IMR-90 (cell line): ENCODE data around the gene HLA-A. TPM values are rescaled to one million over a fixed set of nuclear protein-coding genes. Genes with fewer than 3 reads are reported as not detected.

Experiments used
- ATAC-seq: fragments of 200-7000 bp; cut with Tn5 transposase; 2 replicates; pipeline ENCODE4 v1.9.1; 2020; ENCODE audit warnings: low read depth, mild to moderate bottlenecking, moderate library complexity
- BruUV-seq: library from RNA; stranded (reverse); fragments of 400-500 nt; replicated peaks from 2 replicates; lab custom pipeline; 2021; lab: Mats Ljungman, UMichigan
- CTCF ChIA-PET: fragments of 300-600 bp; formaldehyde crosslinking; extraction: SDS; loops from one replicate; lab custom pipeline; 2021; ENCODE audit warnings: antibody characterized with exemption; lab: Yijun Ruan, JAX
- POLR2A ChIA-PET: fragments of 300-600 bp; sonication (Branson Sonifier 250); formaldehyde crosslinking; loops from one replicate; lab custom pipeline; 2022; ENCODE audit warnings: antibody characterized with exemption; ENCODE audit not compliant: unreplicated experiment; lab: Charles Lee
- DNase-seq: peaks from one replicate; pipeline ENCODE4 v3.0.0; 2013
- H2AFZ ChIP-seq: replicated peaks from 2 replicates; pipeline ENCODE3; 2013; ENCODE audit warnings: low read length, mild to moderate bottlenecking; ENCODE audit not compliant: poor library complexity
- H2AK5ac ChIP-seq: 2 replicates; pipeline ENCODE4 v1.6.1; 2013; ENCODE audit warnings: low read depth, low read length, inconsistent platforms
- H2AK9ac ChIP-seq: replicated peaks from 2 replicates; pipeline ENCODE3; 2013; ENCODE audit warnings: mild to moderate bottlenecking, low read depth, low read length, moderate library complexity; ENCODE audit not compliant: poor library complexity
- H2BK120ac ChIP-seq: 2 replicates; pipeline ENCODE4 v1.6.1; 2013; ENCODE audit warnings: low read depth, low read length, inconsistent platforms
- H2BK15ac ChIP-seq: 3 replicates; pipeline ENCODE4 v1.6.1; 2013; ENCODE audit warnings: low read depth, low read length, inconsistent platforms
- H2BK20ac ChIP-seq: 2 replicates; pipeline ENCODE4 v1.6.1; 2013; ENCODE audit warnings: low read depth, mild to moderate bottlenecking, inconsistent platforms, low read length, moderate library complexity
- H2BK5ac ChIP-seq: 2 replicates; pipeline ENCODE4 v1.6.1; 2013; ENCODE audit warnings: mild to moderate bottlenecking, low read depth, low read length, inconsistent platforms; ENCODE audit not compliant: poor library complexity, severe bottlenecking
- H3K14ac ChIP-seq: replicated peaks from 2 replicates; pipeline ENCODE4 v1.6.1; 2013; ENCODE audit warnings: low read depth, low read length, inconsistent platforms
- H3K18ac ChIP-seq: 2 replicates; pipeline ENCODE4 v1.6.1; 2013; ENCODE audit warnings: low read depth, low read length, control low read depth
- H3K23ac ChIP-seq: 2 replicates; pipeline ENCODE4 v1.6.1; 2013; ENCODE audit warnings: low read depth, low read length, inconsistent platforms
- H3K27ac ChIP-seq: 2 replicates; pipeline ENCODE4 v1.5.1; 2013; ENCODE audit warnings: mild to moderate bottlenecking, control low read depth, low read length; ENCODE audit not compliant: insufficient read depth
- H3K27me3 ChIP-seq: 2 replicates; pipeline ENCODE4 v1.6.1; 2013; ENCODE audit warnings: low read length; ENCODE audit not compliant: control insufficient read depth, insufficient read depth
- H3K36me3 ChIP-seq: 2 replicates; pipeline ENCODE4 v1.6.1; 2013; ENCODE audit warnings: low read length, mixed read lengths; ENCODE audit not compliant: control insufficient read depth, insufficient read depth
- H3K4ac ChIP-seq: 2 replicates; pipeline ENCODE4 v1.6.1; 2013; ENCODE audit warnings: low read depth, low read length, inconsistent platforms
- H3K4me1 ChIP-seq: 2 replicates; pipeline ENCODE4 v1.6.1; 2013; ENCODE audit warnings: low read length, mixed read lengths; ENCODE audit not compliant: control insufficient read depth, insufficient read depth
- H3K4me2 ChIP-seq: 2 replicates; pipeline ENCODE4 v1.6.1; 2013; ENCODE audit warnings: low read depth, mild to moderate bottlenecking, control low read depth, low read length, moderate library complexity
- H3K4me3 ChIP-seq: 2 replicates; pipeline ENCODE4 v1.5.1; 2013; ENCODE audit warnings: low read depth, mild to moderate bottlenecking, control low read depth, low read length, moderate library complexity; ENCODE audit not compliant: insufficient read depth
- H3K56ac ChIP-seq: 2 replicates; pipeline ENCODE4 v1.6.1; 2013; ENCODE audit warnings: low read length, inconsistent platforms; ENCODE audit not compliant: insufficient read depth; ENCODE audit errors: extremely low read depth
- H3K79me1 ChIP-seq, 2 experiments: 2 replicates each; pipeline ENCODE4 v1.6.1; 2013; ENCODE audit warnings: low read length in 2 of 2, inconsistent platforms in 1 of 2, low read depth in 1 of 2
- H3K9ac ChIP-seq: 2 replicates; pipeline ENCODE4 v1.6.1; 2013; ENCODE audit warnings: low read depth, low read length, control low read depth
- H3K9me1 ChIP-seq: 2 replicates; pipeline ENCODE4 v1.6.1; 2013; ENCODE audit warnings: low read length, inconsistent platforms; ENCODE audit not compliant: insufficient read depth
- H3K9me3 ChIP-seq: 2 replicates; pipeline ENCODE4 v1.6.1; 2013; ENCODE audit warnings: low read length; ENCODE audit not compliant: control insufficient read depth, insufficient read depth
- H4K20me1 ChIP-seq: 2 replicates; pipeline ENCODE4 v1.6.1; 2013; ENCODE audit warnings: low read length, inconsistent platforms; ENCODE audit not compliant: insufficient read depth
- H4K5ac ChIP-seq: 2 replicates; pipeline ENCODE4 v1.6.1; 2013; ENCODE audit warnings: mild to moderate bottlenecking, low read depth, low read length, control low read depth
- H4K8ac ChIP-seq, 2 experiments: 2 replicates each; pipeline ENCODE4 v1.6.1; 2013; ENCODE audit warnings: low read depth in 2 of 2, low read length in 2 of 2, control low read depth in 1 of 2, inconsistent platforms in 1 of 2
- H4K91ac ChIP-seq: 2 replicates; pipeline ENCODE4 v1.6.1; 2013; ENCODE audit warnings: low read depth, low read length, inconsistent platforms; ENCODE audit not compliant: insufficient read depth
- BHLHE40 ChIP-seq: fragments of 150-350 bp; IDR thresholded peaks from 2 replicates; pipeline ENCODE4 v1.6.1; 2016; ENCODE audit warnings: mild to moderate bottlenecking, low read depth, low read length
- RCOR1 ChIP-seq: IDR thresholded peaks from 2 replicates; pipeline ENCODE4 v1.6.1; 2012; ENCODE audit warnings: mild to moderate bottlenecking, low read length, improper control_type of control experiment; ENCODE audit not compliant: insufficient replicate concordance
- RFX5 ChIP-seq: IDR thresholded peaks from 2 replicates; pipeline ENCODE4 v1.8.0; 2012; ENCODE audit warnings: low read depth, mild to moderate bottlenecking, low read length, moderate library complexity
- WGBS, 2 experiments: methylation state at CpG; one replicate each; pipeline versions ENCODE4 v1.1.5 to v1.1.7; 2013; ENCODE audit warnings: missing lambda C conversion rate in 2 of 2; ENCODE audit not compliant: insufficient read length in 1 of 2; ENCODE audit errors: extremely low coverage in 2 of 2; 5-methylcytosine and 5-hydroxymethylcytosine counted together
- dilution Hi-C: fragments of 300-500 bp; cut with HindIII; formaldehyde crosslinking; loops from one replicate; pipeline ENCODE4 v1.14.3; 2018; ENCODE audit warnings: low sequenced_read_pairs; ENCODE audit not compliant: unreplicated experiment
- in situ Hi-C: fragments of 300-500 bp; cut with MboI; formaldehyde crosslinking; loops from 3 replicates; pipeline ENCODE4 v1.14.3; 2019; ENCODE audit warnings: low sequenced_read_pairs, inconsistent platforms, mixed read lengths
- intact Hi-C: fragments of 100-400 bp; cut with micrococcal nuclease; formaldehyde crosslinking; loops from 2 replicates; pipeline ENCODE4 v1.10.0; 2022
- polyA plus RNA-seq, 3 experiments: library from polyadenylated mRNA; depleted of rRNA; stranded (reverse); fragments of >200 nt; gene quantifications; 2 replicates each; pipeline ENCODE4 v1.2.3, GENCODE V29; 2012; ENCODE audit warnings: low replicate concordance in 1 of 3
- total RNA-seq: library from RNA; depleted of rRNA; stranded (reverse); fragments of >200 nt; gene quantifications from 2 replicates; pipeline ENCODE4 v1.2.3, GENCODE V29; 2012

The HLA-A gene
- total and polyA plus RNA-seq, 2 of the 4 experiments (the other 2 are of a cell fraction) = 94.5 to 218 TPM

DNA sequence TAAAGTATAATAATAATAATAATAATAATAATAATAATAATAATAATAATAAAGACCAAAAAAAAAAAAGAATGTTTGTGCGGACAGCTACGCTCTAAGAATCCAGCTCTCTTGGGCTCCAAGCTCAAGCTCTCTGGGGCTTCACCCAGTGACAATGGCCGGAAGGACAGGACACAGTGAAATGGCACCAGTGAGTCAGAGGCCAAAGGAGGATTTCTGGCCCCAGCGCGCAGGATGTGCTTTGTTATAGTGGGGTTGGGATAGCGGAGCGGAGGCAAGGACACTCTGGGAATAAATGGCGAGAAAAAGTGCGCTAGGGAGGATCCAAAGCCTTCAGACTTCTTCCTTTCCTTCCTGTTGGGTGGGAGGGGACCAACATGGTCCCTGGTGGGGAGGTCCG lies 38.2 kb downstream of the HLA-A start:
- dilution Hi-C loops = no loop called here
- POLR2A ChIA-PET = no interaction called here
- ATAC-seq = no peak

More for the DNA sequence above, 38.2 kb downstream of the HLA-A start:
- no peak overlapping the region for H2BK15ac ChIP-seq
- no peak overlapping the region for H3K4ac ChIP-seq
- no peak overlapping the region for H3K27ac ChIP-seq
- H3K27me3 ChIP-seq = peaks cover 17% of the 10 kb centered on the region
- H3K14ac ChIP-seq = no peak overlapping the region
- H2AK9ac ChIP-seq = no peak overlapping the region
- no peak overlapping the region for H2BK120ac ChIP-seq
- H2AFZ ChIP-seq = no peak overlapping the region
- no peak overlapping the region for H2AK5ac ChIP-seq
- BruUV-seq = no TSS peak
- no peaks in the 10 kb centered on the region for H4K20me1 ChIP-seq
- no peak overlapping the region for H2BK20ac ChIP-seq
- no peak for TF ChIP-seq RFX5
- TF ChIP-seq RCOR1 = no peak
- TF ChIP-seq BHLHE40 = no peak
- H2BK5ac ChIP-seq = no peak overlapping the region
- no peak for DNase-seq
- H4K8ac ChIP-seq = no peak overlapping the region
- H3K36me3 ChIP-seq = no peaks in the 10 kb centered on the region
- H3K4me1 ChIP-seq = no peaks in the 10 kb centered on the region; the same call in 1 of the 2 replicates
- H4K91ac ChIP-seq = no peak overlapping the region
- no peak overlapping the region for H4K5ac ChIP-seq
- no peaks in the 10 kb centered on the region for H3K9me3 ChIP-seq
- H3K4me2 ChIP-seq = no peak overlapping the region
- H3K56ac ChIP-seq = no peak overlapping the region
- H3K23ac ChIP-seq = no peak overlapping the region
- 90% methylated on average over 2 of the region's 10 CpGs; no CpG with 5 or more reads in 1 of the 2 experiments for WGBS, 2 experiments
- peaks cover 2% of the 10 kb centered on the region; the same call in 1 of the 2 replicates for H3K9me1 ChIP-seq
- H3K18ac ChIP-seq = no peak overlapping the region
- H3K79me1 ChIP-seq = no peaks in the 10 kb centered on the region; a peak in 1 of 4 replicates
- CTCF ChIA-PET = no interaction called here
- in situ Hi-C loops = no loop called here
- intact Hi-C loops = no loop called here
- H3K9ac ChIP-seq = no peak overlapping the region
- no peak overlapping the region for H3K4me3 ChIP-seq
